GM18499 (cell line): Measurements from ENCODE around the gene GRIN2D.

Source experiments
- ATAC-seq: cut with Tn5 transposase; IDR thresholded peaks from one replicate; pipeline ENCODE4 v1.9.1; 2021; ENCODE audit warnings: moderate number of reproducible peaks; ENCODE audit not compliant: insufficient read depth, unreplicated experiment

Gene GRIN2D

DNA sequence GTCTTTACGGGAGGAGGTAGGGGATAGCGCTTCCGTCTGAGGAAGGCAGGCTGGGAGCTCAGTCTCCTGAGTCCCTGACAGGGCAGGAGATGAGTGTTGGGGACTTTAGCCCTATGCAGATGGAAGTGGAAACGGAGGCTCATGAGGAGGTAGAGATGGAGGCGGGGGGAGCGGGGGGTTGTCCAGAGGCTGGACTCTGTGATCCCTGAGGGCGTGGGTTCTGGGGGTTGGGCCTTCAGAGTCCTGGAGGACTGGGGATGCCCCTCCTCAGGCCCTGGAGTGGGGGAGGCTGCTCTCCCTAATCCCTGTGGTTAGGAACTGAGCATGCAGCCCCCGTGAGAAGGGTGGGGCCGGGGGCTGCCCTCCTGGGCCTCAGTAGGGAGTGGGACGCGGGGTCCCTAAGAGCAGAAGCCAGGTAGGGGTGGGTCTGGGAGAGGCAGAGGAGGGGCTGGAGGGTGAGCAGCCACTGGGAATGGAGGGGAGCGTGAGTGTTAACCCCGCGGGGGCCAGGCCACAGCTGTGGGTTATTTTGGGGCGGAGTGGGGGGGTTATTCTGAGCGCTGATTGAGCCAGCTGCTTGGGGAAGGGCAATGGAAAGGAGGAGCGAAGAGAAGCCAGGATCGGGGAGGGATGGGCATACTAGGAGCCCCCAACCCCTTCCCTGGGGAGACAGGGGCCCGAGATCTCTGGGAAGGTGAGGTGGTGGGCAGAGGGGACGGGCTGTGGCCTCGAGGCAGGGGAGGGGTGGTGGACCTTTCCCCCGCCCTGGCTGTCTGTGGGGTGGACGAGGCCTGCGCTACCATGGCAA is 2.8 kb downstream of the GRIN2D start:
- no peak for ATAC-seq

DNA sequence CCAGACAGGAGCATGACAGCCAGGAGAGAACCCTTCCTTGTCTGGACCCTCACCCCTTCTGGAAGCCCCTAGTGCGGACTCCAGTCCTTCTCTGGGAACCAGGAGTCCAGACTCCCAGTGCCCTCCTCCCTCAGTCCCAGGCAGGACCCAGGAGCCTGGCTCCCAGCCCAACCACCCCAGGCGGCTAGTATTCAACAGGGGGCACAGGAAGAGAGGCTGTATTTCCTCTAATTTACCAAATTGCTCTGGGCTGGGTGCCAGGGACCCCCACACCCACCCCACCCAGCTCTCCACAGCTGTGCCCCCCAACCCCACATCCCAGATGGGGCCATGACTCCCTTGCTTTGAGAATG is 3.3 kb downstream of the GRIN2D start:
- ATAC-seq, result no peak

DNA sequence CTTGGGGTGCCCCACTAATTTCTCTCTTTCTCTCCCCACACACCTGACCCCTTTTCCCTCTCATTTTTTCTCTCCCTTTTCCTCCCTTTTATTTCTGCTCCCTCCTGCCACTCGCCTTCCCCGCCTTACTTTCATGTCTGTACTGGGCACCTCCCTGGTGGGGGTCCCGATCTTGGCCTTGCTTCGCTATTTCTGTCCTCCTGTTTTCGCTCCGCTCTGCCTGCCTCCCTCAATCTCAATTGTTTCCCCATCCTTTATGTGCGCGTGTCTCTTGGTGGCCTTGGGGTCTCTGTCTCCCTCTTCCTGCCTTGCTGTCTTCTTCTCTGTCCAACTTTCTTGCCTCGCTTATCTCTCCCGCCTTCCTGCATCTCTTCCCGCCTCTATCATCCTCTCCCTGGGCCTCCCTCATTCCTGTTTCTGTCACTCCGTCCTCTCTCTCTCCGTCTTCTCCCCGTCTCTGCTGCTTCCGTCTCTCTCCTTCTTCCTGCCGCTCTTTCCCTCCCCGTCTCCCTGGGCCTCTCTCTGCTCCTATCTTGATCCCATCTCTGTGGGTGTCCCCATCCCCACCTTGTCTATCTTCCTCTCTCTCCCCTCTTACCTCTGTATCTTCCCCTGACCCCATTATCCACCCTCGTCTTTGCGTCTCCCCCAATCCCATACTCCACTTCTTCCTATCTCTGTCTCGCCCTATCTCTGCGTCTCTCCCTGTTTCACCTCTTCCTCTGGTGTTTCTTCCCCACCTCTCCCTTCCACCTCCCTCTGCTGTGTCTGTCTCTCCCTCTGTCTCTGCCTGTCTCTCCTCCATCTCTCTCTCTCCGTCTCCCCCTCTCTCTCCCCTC is 4.0 kb downstream of the GRIN2D start:
- ATAC-seq, result no peak

DNA sequence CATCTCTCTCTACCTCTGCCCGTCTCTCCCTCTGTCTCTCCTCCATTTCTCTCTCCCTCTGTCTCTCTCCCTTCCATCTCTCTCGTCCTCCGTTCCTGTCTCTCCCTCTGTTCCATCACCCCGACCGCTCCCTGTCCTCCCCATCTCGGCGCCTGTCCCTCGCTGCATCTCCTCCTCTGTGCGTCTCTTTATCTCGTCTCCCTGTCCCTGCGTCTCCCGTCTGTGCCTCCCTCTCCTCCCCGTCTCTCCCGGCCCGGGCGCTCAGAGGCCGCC is 4.6 kb downstream of the GRIN2D start:
- ATAC-seq, result no peak

DNA sequence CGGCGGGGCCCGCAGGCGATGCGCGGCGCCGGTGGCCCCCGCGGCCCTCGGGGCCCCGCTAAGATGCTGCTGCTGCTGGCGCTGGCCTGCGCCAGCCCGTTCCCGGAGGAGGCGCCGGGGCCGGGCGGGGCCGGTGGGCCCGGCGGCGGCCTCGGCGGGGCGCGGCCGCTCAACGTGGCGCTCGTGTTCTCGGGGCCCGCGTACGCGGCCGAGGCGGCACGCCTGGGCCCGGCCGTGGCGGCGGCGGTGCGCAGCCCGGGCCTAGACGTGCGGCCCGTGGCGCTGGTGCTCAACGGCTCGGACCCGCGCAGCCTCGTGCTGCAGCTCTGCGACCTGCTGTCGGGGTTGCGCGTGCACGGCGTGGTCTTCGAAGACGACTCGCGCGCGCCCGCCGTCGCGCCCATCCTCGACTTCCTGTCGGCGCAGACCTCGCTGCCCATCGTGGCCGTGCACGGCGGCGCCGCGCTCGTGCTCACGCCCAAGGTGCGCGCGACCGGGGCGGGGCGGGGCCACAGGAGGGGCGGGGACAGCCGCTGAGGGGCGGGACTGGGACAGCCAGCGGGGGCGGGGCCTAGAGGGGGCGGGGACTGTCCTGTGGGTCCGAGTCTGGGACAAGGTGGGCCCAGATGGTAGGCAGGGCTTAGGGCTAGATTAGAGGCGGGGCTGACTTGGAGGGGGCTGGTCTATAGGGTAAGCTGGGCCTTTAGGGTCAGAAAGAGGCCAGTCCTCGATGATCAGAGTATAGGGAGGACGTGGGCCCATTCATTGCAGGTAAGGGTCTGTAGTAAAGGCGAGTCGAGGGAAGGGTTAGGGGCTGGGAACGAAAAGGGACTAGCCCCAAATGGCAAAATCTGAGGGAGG is 5.1 kb downstream of the GRIN2D start:
- no peak for ATAC-seq

DNA sequence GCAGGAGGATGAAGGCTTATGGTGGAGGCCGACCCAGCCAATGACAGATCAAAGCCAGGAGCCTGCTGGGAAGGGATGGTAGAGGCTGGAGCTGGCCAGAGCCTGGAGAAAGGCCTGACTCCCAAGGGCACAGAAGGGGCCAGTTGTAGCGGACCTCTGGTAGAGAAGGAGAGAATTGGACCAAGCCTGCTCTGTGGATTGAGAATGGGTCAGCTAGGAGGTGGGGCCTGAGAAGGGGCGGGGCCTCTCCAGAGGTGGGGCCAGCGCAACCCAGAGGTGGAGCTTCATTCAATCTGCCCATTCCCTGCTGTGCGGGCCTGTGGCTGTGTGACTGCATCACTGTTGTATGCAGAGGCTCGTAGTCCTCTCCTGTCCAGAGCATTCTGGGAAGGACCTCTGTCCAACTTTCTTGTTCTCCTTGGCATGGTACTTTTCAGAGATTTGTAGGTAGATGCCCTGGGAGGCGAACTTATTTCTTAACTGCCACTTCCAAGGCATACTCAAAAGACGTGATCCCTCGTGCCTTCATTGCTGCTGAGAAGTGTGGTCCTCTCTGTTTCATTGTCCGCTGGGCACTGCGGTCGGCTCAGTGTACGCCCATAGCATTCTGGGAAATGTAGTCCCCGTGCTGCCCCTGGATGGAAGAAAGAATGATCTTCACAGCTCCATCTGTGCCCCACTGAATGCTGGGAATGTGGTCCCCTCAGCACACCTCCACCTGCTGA is 6.7 kb downstream of the GRIN2D start:
- no peak for ATAC-seq

DNA sequence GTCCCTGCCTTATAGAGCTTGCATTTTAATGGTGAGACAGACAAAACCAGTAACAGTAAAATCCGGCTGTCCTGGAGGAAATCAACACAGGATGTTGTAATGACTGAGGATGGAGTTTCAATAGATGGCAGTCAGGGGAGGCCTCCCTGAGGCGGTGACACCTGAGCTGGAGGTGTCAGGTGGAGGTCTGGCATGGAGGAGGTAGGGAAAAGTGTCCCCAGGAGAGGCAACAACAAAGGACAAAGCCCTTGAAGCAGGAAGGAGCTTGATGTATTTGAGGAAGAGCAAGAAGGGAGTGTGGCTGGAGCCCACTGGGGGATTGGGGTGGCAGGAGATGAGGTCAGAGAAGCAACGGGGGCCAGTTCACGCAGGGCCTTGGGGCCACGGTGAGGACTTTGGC is 7.8 kb downstream of the GRIN2D start:
- no peak for ATAC-seq

DNA sequence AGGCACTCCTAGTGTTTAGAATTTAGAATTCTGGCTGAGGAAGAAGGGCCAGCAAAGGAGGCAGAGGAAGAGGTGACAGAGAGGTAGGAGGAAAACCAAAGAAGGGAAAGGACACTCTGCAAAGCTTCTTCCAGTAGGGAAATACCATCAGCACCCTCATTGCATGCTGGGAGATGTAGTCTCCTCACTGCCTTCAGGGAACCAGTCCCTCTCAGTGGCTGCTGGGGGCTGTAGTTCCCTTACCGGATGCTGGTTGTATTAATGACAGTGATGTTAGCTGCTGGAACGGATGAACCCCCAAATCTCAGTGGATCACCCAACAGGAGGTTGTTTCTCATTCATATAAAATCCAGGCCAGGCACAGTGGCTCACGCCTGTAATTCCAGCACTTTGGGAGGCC is 10.1 kb downstream of the GRIN2D start:
- no peak for ATAC-seq

DNA sequence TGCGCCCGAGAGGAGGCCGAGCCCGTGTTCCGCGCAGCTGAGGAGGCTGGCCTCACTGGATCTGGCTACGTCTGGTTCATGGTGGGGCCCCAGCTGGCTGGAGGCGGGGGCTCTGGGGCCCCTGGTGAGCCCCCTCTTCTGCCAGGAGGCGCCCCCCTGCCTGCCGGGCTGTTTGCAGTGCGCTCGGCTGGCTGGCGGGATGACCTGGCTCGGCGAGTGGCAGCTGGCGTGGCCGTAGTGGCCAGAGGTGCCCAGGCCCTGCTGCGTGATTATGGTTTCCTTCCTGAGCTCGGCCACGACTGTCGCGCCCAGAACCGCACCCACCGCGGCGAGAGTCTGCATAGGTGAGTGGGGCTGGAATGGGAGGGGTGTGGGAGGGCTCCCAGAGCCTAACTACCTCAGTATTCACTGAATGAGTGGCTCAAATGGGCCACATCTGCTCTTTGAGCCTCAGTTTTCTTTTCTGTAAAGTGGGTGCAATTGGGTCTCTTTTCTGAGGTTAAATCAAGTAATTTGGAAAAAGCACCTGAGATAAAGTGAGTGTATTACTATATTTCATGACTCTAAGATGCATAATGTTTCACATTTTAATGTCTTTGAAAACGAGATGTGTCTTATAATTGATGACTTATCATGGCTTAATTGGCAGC is 11.7 kb downstream of the GRIN2D start:
- ATAC-seq, result no peak

DNA sequence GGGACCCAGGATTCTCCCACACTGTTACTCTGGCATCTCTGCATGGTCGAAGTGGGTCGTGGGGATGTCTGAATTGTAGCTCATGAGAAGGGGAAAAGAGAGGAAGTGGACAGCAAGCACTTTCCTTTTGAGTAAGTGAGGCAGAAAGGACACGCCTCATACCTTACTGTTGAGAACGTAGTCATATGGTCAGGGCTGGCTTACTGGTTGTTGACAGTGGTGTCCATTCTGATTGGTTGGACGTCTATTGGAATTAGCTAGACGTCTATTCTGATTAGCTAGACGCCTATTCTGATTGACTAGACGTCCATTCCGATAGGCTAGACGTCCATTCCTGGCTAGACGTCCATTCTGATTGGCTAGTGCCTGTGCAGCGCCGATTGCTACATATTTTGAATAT is 12.4 kb downstream of the GRIN2D start:
- ATAC-seq, result no peak

DNA sequence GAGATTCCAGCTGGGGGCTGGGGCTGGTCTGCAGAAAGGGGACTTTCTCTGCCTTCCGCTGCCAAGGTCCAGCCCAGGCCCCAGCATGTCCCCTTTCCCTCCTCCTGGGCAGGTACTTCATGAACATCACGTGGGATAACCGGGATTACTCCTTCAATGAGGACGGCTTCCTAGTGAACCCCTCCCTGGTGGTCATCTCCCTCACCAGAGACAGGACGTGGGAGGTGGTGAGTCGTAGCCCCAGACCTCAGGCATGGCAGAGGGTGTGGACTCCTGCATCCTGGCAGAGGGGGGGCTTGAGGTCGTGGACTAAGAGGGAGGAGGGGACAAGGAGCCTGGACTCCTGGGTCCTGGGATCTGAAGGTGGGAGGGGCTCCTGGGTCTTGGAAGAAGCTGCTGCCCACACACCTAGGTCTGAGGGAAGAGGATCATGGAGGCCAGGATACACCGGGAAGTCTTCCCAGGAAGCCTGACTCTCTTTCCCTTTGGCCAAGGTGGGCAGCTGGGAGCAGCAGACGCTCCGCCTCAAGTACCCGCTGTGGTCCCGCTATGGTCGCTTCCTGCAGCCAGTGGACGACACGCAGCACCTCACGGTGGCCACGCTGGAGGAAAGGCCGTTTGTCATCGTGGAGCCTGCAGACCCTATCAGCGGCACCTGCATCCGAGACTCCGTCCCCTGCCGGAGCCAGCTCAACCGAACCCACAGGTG is 20.6 kb downstream of the GRIN2D start:
- no peak for ATAC-seq

DNA sequence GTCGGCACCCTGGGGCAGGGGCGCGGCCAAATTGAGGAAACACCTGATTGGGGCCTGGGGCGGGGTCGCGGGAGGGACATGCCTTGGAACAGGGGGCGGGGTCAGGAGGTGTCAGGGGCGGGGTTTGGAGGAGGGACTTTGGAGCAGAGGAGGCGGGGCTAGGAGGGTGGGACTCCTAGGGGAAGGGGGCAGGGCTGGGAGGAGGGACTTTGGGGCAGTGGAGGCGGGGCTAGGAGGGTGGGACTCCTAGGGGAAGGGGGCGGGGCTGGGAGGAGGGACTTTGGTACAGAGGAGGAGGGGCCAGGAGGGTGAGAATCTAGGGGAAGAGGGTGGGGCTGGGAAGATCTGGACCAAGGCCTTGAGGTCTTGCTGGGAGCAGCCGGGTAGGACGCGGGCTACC is 21.9 kb downstream of the GRIN2D start:
- ATAC-seq, result no peak

DNA sequence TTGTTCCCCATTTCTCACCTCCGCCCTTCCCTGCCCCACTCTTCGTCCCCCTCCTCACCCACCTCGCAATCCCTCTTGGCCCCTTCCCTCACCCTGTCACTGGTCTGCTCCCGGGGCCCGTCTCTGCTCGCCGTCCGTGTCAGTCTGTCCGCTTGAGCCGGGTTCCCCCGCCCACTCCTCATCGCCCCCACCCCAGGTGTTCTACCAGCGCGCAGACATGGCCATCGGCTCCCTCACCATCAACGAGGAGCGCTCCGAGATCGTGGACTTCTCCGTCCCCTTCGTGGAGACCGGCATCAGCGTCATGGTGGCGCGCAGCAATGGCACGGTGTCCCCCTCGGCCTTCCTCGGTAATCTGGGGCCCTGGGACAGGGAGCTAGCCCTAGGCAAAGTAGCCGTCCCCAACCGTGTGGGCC is 22.3 kb downstream of the GRIN2D start:
- no peak for ATAC-seq

DNA sequence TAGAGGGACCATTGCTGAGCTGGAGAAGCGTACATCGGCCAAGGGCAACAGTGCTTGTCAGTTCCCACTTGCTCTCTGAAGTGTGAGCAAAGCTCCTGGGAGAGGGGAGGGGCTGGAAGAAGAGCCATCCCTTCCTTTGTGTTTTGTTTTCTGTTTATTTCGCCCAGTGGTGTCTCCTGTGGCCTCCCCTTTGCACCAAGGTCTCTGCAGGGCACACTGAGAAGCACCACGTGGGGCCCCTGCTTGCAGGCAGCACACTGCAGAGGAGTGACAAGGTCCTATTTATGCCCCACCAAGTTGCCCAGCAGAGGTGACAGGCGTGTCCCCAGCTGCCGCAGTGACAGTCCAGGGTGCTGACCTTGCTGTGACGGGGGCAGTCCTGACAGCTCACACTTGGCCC is 24.0 kb downstream of the GRIN2D start:
- ATAC-seq, result no peak

DNA sequence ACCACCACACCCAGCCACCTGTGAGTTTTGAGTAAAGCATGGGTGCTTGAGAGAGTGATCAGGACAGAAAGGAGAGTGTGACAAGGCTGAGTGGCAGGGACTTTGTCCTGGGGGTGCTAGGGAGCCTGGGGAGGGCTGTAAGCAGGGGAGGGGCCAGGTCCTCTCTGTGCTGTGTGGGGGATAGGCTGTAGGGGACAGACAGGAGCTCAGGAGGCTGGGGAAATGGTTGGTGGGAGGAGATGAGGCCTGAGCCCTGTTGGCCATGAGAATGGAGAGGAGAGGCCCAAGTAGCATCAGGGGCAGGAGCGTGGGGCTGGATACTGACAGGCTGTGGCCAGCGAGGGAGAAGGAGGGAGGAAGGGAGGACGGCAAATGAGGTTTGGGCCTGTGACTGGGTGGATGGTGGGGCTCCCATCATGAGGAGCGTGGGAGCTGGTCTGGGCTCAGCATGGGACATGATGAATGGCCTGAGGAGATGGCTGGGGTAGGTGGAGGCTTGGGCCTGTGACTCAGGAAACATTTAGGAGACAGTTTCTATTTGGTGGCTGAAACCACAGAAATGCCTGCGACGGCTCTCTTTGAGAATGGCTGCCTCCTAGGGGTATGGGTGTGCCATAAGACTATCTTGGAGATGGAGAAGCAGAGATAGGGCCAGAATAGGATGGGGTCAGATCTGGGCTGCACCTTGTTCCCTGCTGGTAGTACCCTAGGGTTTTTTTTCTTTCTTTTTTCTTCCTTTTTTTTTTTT is 25.0 kb downstream of the GRIN2D start:
- no peak for ATAC-seq

DNA sequence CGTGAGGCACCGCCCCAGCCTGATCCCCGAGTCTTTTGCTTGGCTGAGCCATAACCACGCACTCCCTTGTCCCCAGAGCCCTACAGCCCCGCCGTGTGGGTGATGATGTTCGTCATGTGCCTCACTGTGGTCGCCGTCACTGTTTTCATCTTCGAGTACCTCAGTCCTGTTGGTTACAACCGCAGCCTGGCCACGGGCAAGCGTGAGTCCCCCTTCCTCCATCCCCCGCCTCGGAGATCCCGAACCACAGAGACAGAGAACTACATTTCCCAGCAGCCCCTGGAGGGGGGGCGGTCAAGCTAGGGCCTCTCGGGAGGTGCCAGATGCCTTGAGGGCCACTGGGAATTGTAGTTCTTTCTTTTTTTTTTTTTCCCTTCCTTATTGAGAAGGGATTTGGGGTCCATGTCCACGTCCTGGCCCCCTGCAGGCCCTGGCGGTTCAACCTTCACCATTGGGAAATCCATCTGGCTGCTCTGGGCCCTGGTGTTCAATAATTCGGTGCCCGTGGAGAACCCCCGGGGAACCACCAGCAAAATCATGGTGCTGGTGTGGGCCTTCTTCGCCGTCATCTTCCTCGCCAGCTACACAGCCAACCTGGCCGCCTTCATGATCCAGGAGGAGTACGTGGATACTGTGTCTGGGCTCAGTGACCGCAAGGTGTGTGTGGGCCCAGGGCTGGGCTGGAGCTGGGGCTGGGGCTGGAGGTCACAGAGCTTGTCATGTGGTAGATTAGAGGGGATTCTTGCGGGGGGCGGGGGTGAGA is 25.9 kb downstream of the GRIN2D start:
- no peak for ATAC-seq

DNA sequence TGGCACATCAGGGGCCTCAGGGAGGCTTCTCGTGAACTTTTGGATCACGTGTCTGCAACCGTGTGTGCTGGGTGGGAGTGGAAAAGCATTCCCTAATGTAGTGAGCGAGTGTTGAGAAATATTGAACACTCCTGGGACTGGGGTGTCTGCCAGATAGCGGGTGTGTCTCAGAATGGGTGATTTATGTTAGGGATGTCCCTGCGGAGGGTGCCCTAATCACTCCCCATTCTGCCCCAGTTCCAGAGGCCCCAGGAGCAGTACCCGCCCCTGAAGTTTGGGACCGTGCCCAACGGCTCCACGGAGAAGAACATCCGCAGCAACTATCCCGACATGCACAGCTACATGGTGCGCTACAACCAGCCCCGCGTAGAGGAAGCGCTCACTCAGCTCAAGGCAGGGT is 28.1 kb downstream of the GRIN2D start:
- ATAC-seq, result no peak

DNA sequence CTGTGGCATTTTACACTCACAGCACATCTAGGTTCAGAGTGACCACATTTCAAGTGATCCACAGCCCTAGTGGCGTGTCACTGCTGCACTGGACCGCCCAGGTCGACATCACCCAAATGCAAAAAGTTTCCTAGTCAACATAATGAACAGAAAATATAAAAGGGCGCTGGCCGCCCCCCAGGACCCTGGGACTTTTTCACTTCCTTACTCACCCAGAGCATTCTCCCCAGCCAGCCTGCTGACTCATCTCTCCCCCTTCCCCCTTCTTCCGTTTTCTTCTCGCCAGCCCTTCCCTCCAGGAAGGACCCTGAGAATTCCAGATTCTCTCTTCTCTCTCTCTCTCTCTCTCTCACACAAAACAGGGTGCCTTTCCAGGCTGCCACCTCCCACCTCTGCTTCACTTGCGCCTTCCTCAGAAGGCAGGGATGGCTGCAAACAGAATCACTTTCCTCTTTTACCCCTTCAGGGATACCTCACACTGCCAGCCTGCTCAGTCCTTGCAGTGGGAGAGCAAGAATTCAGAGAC is 31.3 kb downstream of the GRIN2D start:
- no peak for ATAC-seq
